Smooth muscle cell (in vitro differentiated cells): ENCODE data around the gene SYMPK. TPM values are rescaled to one million over a fixed set of nuclear protein-coding genes. Genes with fewer than 3 reads are reported as not detected.

Experiments used
- DNase-seq: peaks from one replicate; lab custom pipeline; 2025; ENCODE audit not compliant: unreplicated experiment; lab: John Stamatoyannopoulos, UW
- H2AFZ ChIP-seq: fragments of 200-600 bp; sonication (generic); 2 replicates; pipeline ENCODE4 v1.6.0; 2016; ENCODE audit warnings: antibody characterized with exemption, low read depth, mild to moderate bottlenecking
- H3F3A ChIP-seq: fragments of 200-600 bp; sonication (generic); 2 replicates; pipeline ENCODE4 v1.6.0; 2017; ENCODE audit warnings: antibody characterized with exemption, low read depth
- H3K27ac ChIP-seq: fragments of 200-600 bp; sonication (generic); 2 replicates; pipeline ENCODE4 v1.5.1; 2016; ENCODE audit warnings: low read depth, mild to moderate bottlenecking
- H3K27me3 ChIP-seq: fragments of 200-600 bp; sonication (generic); 2 replicates; pipeline ENCODE4 v1.6.1; 2016; ENCODE audit warnings: low read depth, mild to moderate bottlenecking
- H3K36me3 ChIP-seq: fragments of 200-600 bp; sonication (generic); 2 replicates; pipeline ENCODE4 v1.5.1; 2016; ENCODE audit warnings: low read depth
- H3K4me1 ChIP-seq: fragments of 200-600 bp; sonication (generic); 2 replicates; pipeline ENCODE4 v1.5.1; 2016; ENCODE audit warnings: low read depth
- H3K4me2 ChIP-seq: fragments of 200-600 bp; sonication (generic); 2 replicates; pipeline ENCODE4 v1.6.0; 2016; ENCODE audit warnings: mild to moderate bottlenecking
- H3K4me3 ChIP-seq: fragments of 200-600 bp; sonication (generic); 2 replicates; pipeline ENCODE4 v1.5.1; 2016; ENCODE audit warnings: mild to moderate bottlenecking
- H3K79me2 ChIP-seq: fragments of 200-600 bp; sonication (generic); 2 replicates; pipeline ENCODE4 v1.6.0; 2016; ENCODE audit warnings: low read depth, mild to moderate bottlenecking
- H3K9ac ChIP-seq: fragments of 200-600 bp; sonication (generic); 2 replicates; pipeline ENCODE4 v1.6.0; 2016; ENCODE audit warnings: low read depth
- H3K9me3 ChIP-seq: fragments of 200-600 bp; sonication (generic); replicated peaks from 2 replicates; pipeline ENCODE4 v1.5.1; 2016; ENCODE audit warnings: low read depth
- H4K20me1 ChIP-seq: fragments of 200-600 bp; sonication (generic); 2 replicates; pipeline ENCODE4 v1.6.0; 2016; ENCODE audit warnings: low read depth
- CTCF ChIP-seq: fragments of 200-600 bp; sonication (generic); IDR thresholded peaks from 2 replicates; pipeline ENCODE4 v1.5.1; 2017; ENCODE audit warnings: borderline replicate concordance, mild to moderate bottlenecking, antibody characterized with exemption; ENCODE audit not compliant: insufficient read depth, poor library complexity, severe bottlenecking
- WGBS: methylation state at CpG from one replicate; pipeline ENCODE4 v1.1.7; 2016; ENCODE audit warnings: low lambda C conversion rate; 5-methylcytosine and 5-hydroxymethylcytosine counted together
- polyA plus RNA-seq: library from polyadenylated mRNA; unstranded; fragments of >200 nt; fragmentation: Nextera tagmentation; extraction: Ambion mirVana; gene quantifications from 2 replicates; pipeline ENCODE4 v1.2.1, GENCODE V29; 2016
- total RNA-seq: library from RNA; depleted of rRNA; stranded (reverse); fragments of >200 nt; gene quantifications from 2 replicates; pipeline ENCODE4 v1.2.3, GENCODE V29; 2014

The SYMPK gene
- total and polyA plus RNA-seq, 2 experiments from 2014 or later: 28.6 to 30.9 TPM

DNA sequence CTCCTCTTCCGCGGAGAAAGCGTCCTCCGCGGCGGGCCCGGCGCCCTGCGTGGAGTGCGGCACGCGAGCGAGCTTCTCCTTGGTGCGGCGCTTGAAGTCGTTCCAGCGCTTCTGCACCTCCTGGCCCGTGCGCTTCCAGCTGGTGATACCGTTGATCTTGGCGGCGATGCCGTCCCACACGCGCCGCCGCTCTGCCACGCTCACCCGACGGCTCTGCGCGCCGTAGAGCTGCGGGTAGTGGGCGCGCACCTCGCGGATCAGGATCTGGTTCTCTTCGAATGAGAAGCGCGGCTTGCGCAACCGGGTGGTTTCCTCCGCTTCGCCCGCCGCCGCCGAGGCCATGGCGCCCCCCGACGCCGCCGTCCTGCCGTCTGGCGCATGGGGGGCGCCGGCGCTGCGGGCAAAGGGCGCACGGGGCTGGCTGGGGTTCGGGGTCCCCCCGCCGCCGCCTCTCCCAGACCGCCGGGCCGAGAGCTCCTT lies 38.5 kb upstream of the SYMPK start:
- Histone ChIP-seq H2AFZ (peak overlapping the region; percentile 84), H3K9me3 (no peaks in the 10 kb centered on the region), H3K9ac (no peak overlapping the region), H3K36me3 (no peaks in the 10 kb centered on the region), H3F3A (peaks cover 5% of the 10 kb centered on the region), H3K27me3 (no peaks in the 10 kb centered on the region), H3K4me1 (peaks cover 6% of the 10 kb centered on the region), H3K27ac (no peak overlapping the region), H4K20me1 (peaks cover 19% of the 10 kb centered on the region), H3K4me3 (peak overlapping the region; percentile 89), H3K4me2 (peak overlapping the region; percentile 99), H3K79me2 (peaks cover 9% of the 10 kb centered on the region)
- TF ChIP-seq CTCF: no peak
- DNase-seq: peak; percentile 25
- 3% methylated on average over 46 of the region's 69 CpGs for WGBS

DNA sequence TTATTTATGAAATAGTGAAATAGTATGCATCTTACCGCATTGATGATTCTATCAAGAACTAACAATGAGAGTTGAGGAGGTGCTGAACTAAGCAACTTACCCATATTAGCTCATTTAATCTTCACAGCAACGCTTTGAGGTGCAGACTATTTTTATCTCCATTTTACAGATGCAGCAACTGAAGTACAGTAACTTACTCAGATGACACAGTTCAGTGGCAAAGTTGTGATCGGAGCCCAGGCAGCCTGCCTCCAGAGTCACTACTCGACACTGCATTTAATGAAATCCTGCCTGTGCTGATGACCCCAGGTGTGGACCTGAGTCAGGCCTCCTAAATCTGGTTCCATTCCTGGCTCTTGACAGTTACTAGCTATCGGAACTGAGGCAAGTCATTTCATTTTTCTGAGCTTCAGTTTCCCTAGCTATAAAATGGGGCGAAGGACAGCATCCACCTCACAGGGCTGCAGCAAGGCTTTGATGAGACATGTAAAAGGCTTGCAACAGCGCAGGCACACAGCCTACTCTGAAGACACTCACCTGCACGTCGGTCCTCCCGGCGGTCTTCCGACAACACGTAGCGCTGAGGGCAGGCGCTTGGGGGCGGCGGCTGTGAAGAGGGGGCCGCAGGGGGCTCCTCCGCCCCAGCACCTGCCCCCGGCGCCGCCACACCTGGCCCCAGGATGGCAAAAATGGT lies 37.9 kb upstream of the SYMPK start:
- Histone ChIP-seq H3K4me1 (peaks cover 6% of the 10 kb centered on the region), H3K4me2 (peak overlapping the region; percentile 99), H3K79me2 (peaks cover 9% of the 10 kb centered on the region), H3K27ac (no peak overlapping the region), H3K9me3 (no peaks in the 10 kb centered on the region), H3K36me3 (no peaks in the 10 kb centered on the region), H3K27me3 (no peaks in the 10 kb centered on the region), H4K20me1 (peaks cover 19% of the 10 kb centered on the region), H3K9ac (no peak overlapping the region), H3K4me3 (peak overlapping the region; percentile 89), H2AFZ (no peak overlapping the region), H3F3A (peaks cover 5% of the 10 kb centered on the region)
- no peak for DNase-seq
- WGBS: 44% methylated on average over 14 of the region's 22 CpGs
- TF ChIP-seq CTCF: no peak

DNA sequence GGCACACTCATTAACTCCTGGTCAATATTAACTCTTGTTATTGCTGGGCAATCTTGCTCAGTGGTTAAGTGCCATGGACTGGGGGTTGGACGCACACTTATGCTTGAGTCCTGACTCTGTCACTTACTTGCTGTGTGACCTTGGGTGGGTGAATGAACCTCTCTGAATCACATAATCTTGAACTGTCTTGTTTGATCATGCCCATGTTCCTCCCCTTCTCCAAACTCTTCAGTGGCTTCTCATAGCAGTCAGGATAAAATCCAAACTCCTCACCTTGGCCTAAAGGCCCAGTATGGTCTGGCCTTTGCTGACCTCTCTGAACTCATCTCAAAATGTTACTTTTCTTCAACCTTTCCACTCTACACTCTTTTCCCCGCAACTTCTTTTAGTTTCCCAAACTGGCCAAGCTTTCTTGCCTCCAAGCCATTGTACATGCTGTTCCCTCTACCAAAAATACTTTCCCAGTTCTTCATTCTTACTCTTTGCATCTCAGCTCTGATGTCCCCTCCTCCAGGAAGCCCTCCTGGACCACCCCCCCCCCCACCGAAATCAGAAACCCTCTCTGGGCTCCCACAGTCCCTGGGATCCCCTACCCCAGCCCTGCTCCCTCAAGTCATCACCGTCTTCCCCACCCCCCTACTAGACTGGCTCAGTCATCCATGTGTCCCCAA lies 37.1 kb upstream of the SYMPK start:
- no peak overlapping the region for H2AFZ ChIP-seq
- H3K4me3 ChIP-seq: no peak overlapping the region
- H3K36me3 ChIP-seq: no peaks in the 10 kb centered on the region
- peaks cover 5% of the 10 kb centered on the region for H3F3A ChIP-seq
- H3K9me3 ChIP-seq: no peaks in the 10 kb centered on the region
- no peaks in the 10 kb centered on the region for H3K27me3 ChIP-seq
- no peak for DNase-seq
- H3K4me1 ChIP-seq: peaks cover 6% of the 10 kb centered on the region
- H3K79me2 ChIP-seq: peaks cover 9% of the 10 kb centered on the region
- TF ChIP-seq CTCF: no peak
- no peak overlapping the region for H3K4me2 ChIP-seq
- no peak overlapping the region for H3K9ac ChIP-seq
- H3K27ac ChIP-seq: no peak overlapping the region
- whole genome bisulfite sequencing: 98% methylated on average over 4 of the region's 4 CpGs
- peaks cover 19% of the 10 kb centered on the region for H4K20me1 ChIP-seq
